ENCODE results near the gene CBX7. TPM values are rescaled to one million over a fixed set of nuclear protein-coding genes. Genes with fewer than 3 reads are reported as not detected.
A peak's percentile ranks its signal among the peaks of the same experiment; 100 is the strongest.

Gene CBX7
- total RNA-seq, 4 donors from 2014 or later, result 4.7 to 56.1 (median 19.5) TPM

- Histone ChIP-seq H3K36me3 (no peaks in the 10 kb centered on the region), H3K27ac (peak overlapping the region in 2 of 4 donors; percentile 4 to 73), H3K27me3 (peaks cover 0 to 11% (median 0%) of the 10 kb centered on the region in 4 donors), H3K4me3 (no peak overlapping the region), H3K9me3 (no peaks in the 10 kb centered on the region), H3K4me1 (peaks cover 8 to 31% (median 8%) of the 10 kb centered on the region in 3 donors)
- WGBS, 2 donors, result 60 to 64% methylated on average over 8 of the region's 8 CpGs
- TF ChIP-seq, protein P1, sequence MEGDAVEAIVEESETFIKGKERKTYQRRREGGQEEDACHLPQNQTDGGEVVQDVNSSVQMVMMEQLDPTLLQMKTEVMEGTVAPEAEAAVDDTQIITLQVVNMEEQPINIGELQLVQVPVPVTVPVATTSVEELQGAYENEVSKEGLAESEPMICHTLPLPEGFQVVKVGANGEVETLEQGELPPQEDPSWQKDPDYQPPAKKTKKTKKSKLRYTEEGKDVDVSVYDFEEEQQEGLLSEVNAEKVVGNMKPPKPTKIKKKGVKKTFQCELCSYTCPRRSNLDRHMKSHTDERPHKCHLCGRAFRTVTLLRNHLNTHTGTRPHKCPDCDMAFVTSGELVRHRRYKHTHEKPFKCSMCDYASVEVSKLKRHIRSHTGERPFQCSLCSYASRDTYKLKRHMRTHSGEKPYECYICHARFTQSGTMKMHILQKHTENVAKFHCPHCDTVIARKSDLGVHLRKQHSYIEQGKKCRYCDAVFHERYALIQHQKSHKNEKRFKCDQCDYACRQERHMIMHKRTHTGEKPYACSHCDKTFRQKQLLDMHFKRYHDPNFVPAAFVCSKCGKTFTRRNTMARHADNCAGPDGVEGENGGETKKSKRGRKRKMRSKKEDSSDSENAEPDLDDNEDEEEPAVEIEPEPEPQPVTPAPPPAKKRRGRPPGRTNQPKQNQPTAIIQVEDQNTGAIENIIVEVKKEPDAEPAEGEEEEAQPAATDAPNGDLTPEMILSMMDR (IDR thresholded peaks at IDR 0.05), result no peak
- intact Hi-C loops (cut with DNase I), result no loop called here
- DNase-seq, result no peak
Observed at GRCh38 chr22:39092111-39092862, 60.2 kb downstream of the CBX7 start.

- no peak for TF ChIP-seq POLR2A (IDR thresholded peaks at IDR 0.05)
- peaks cover 0 to 22% (median 0%) of the 10 kb centered on the region in 3 donors for H3K4me1 ChIP-seq
- no peak overlapping the region for H3K4me3 ChIP-seq
- no peaks in the 10 kb centered on the region for H3K36me3 ChIP-seq
- no peak for DNase-seq
- peaks cover 0 to 11% (median 0%) of the 10 kb centered on the region in 4 donors for H3K27me3 ChIP-seq
- WGBS, 2 donors, result 81 to 95% methylated on average over 11 to 20 of the region's 23 CpGs
- intact Hi-C loops (cut with DNase I), result no loop called here
- H3K27ac ChIP-seq, result peak overlapping the region in 2 of 4 donors; percentile 31 to 73
- no peaks in the 10 kb centered on the region for H3K9me3 ChIP-seq
Observed at GRCh38 chr22:39091126-39092081, 61.1 kb downstream of the CBX7 start.

DNA sequence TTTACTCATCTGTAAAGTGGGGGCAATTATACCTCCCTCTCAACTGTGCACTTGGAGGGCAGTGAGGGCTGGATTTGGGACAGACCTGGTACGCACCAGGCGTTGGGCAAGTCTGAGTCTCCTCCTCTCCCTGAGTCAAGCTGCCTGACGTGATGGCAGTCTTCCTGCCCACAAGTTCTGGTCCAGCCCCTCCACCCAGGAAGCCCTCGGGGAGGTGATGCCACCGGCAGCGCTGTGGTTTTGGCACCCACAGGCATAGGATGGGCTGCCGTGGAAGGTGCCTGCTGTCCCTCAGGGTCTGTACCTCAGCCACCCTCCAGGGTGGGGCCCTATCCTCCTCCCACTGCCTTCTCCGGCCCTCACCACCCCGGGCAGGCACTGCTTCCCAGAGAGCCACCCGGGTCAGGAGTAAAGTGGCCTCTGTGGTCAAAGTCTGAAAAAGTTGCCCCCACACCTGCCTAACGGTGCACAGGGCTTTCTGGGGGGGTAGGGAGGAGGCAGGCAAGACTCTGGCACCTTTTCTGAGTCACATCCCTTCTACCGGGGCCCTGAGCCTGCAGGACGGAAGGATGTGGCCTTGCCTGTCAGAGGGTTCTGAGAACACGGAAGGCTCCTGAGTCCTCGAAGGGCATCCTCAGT lies 61.9 kb downstream of the CBX7 start:
- 48 to 60% methylated on average over 2 to 5 of the region's 15 CpGs for WGBS, 2 donors
- TF ChIP-seq, protein P1 (IDR thresholded peaks at IDR 0.05), result no peak
- Histone ChIP-seq H3K4me3 (no peak overlapping the region), H3K4me1 (peaks cover 0 to 17% (median 0%) of the 10 kb centered on the region in 3 donors), H3K27me3 (peaks cover 0 to 11% (median 0%) of the 10 kb centered on the region in 4 donors), H3K36me3 (no peaks in the 10 kb centered on the region), H3K9me3 (no peaks in the 10 kb centered on the region), H3K27ac (peak overlapping the region in 2 of 4 donors; percentile 31 to 73)
- intact Hi-C loops (cut with DNase I), result no loop called here
- DNase-seq, result no peak

GRCh38 chr22:39089928-39090327 lies 62.6 kb downstream of the CBX7 start:
- Histone ChIP-seq H3K27me3 (peaks cover 0 to 11% (median 0%) of the 10 kb centered on the region in 4 donors), H3K4me1 (peaks cover 0 to 13% (median 0%) of the 10 kb centered on the region in 3 donors), H3K4me3 (no peak overlapping the region), H3K36me3 (no peaks in the 10 kb centered on the region), H3K9me3 (no peaks in the 10 kb centered on the region), H3K27ac (peak overlapping the region in 2 of 4 donors; percentile 31 to 73)
- 44 to 57% methylated on average over 3 to 6 of the region's 6 CpGs for WGBS, 2 donors
- TF ChIP-seq, protein P1 (IDR thresholded peaks at IDR 0.05), result no peak
- no peak for TF ChIP-seq POLR2A (IDR thresholded peaks at IDR 0.05)
- DNase-seq, result no peak
- intact Hi-C loops (cut with DNase I), result no loop called here

DNA sequence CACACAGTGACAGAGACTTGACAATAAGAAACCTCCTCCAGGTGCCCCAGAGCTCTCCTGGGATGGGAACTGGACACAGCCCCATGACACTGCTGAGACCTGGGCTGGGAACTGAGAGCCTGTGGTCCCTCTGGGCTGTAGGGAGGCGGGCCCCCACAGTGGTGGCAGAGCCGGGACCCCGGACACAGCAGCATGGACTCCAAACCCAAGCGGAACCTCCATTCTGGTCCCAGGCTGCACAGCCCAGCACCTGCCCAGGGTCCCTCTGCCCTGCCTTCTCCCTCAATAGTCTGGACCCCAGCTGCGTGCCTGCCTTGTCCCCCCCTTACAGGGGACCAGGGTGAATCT lies 63.8 kb downstream of the CBX7 start:
- Histone ChIP-seq H3K27me3 (peaks cover 0 to 11% (median 0%) of the 10 kb centered on the region in 4 donors), H3K4me1 (peaks cover 0 to 13% (median 0%) of the 10 kb centered on the region in 3 donors), H3K9me3 (no peaks in the 10 kb centered on the region), H3K36me3 (no peaks in the 10 kb centered on the region), H3K27ac (no peak overlapping the region), H3K4me3 (no peak overlapping the region)
- intact Hi-C loops (cut with DNase I), result no loop called here
- 75% methylated on average over 2 of the region's 5 CpGs; no CpG with 5 or more reads in 1 of the 2 donors for WGBS, 2 donors
- no peak for DNase-seq
- TF ChIP-seq, protein P1 (IDR thresholded peaks at IDR 0.05), result no peak
- no peak for TF ChIP-seq POLR2A (IDR thresholded peaks at IDR 0.05)

Measured in esophagus squamous epithelium (tissue), 5 donors.